GM10266 (cell line): ENCODE data around the gene RILPL2.
"Not testable (repeated sequence)": the region's sequence is repeated elsewhere in the genome, so short reads cannot be mapped to it uniquely, and the experiment has no call there.

Experiments used
- DNase-seq: peaks from one replicate; pipeline ENCODE4 v3.0.0; 2012; ENCODE audit errors: extremely low spot score
- TF ChIP-seq, protein P1 (sequence below): IDR thresholded peaks from 2 replicates; pipeline ENCODE4 v1.5.1; 2012; ENCODE audit warnings: mild to moderate bottlenecking, low read depth; ENCODE audit not compliant: control insufficient read depth, insufficient read depth; ENCODE audit errors: missing control alignments

RILPL2 gene, protein sequence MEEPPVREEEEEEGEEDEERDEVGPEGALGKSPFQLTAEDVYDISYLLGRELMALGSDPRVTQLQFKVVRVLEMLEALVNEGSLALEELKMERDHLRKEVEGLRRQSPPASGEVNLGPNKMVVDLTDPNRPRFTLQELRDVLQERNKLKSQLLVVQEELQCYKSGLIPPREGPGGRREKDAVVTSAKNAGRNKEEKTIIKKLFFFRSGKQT

DNA sequence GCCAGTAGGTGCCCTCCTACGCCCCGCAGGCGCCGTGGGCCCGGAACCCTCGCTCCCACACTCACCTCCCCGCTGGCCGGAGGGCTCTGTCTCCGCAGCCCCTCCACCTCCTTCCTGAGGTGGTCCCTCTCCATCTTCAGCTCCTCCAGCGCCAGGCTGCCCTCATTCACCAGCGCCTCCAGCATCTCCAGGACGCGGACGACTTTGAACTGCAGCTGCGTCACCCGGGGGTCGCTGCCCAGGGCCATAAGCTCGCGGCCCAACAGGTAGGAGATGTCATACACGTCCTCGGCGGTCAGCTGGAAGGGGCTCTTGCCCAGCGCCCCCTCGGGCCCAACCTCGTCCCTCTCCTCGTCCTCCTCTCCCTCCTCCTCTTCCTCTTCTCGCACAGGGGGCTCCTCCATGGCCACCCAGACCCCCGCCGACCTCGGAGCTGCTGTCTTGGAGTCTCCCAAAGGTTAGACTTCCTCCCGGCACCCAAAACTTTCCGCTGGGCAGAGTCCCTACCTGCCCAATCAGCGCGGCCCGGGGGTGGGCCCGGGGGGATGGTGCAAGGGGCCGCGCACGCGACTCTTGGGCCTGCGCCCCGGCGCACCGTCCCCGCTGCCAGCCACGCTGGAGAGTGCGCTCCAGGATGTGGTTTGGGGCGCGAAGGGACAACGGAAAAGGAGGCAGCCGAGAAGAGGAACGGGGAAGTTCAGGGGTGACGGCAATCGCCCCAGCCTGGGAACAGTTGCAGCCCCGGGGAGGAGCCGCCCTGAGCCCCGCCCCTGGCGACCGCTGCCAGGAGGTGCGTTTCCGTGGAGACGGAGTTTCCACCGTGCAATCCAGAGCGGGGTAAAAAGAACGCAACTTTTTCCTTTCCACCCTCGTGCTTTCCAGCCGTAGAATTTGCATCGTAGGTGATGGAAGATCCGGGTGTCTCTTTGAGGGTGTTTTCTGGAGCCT is at the start of gene RILPL2:
Gene RILPL2, minus strand, starts transcription at position 668 of the 948 bp plus-strand sequence. Its CDS starts 264 bp downstream, at position 404.
- peak; percentile 88 for DNase-seq
- TF ChIP-seq, protein P1, sequence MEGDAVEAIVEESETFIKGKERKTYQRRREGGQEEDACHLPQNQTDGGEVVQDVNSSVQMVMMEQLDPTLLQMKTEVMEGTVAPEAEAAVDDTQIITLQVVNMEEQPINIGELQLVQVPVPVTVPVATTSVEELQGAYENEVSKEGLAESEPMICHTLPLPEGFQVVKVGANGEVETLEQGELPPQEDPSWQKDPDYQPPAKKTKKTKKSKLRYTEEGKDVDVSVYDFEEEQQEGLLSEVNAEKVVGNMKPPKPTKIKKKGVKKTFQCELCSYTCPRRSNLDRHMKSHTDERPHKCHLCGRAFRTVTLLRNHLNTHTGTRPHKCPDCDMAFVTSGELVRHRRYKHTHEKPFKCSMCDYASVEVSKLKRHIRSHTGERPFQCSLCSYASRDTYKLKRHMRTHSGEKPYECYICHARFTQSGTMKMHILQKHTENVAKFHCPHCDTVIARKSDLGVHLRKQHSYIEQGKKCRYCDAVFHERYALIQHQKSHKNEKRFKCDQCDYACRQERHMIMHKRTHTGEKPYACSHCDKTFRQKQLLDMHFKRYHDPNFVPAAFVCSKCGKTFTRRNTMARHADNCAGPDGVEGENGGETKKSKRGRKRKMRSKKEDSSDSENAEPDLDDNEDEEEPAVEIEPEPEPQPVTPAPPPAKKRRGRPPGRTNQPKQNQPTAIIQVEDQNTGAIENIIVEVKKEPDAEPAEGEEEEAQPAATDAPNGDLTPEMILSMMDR, result no peak

DNA sequence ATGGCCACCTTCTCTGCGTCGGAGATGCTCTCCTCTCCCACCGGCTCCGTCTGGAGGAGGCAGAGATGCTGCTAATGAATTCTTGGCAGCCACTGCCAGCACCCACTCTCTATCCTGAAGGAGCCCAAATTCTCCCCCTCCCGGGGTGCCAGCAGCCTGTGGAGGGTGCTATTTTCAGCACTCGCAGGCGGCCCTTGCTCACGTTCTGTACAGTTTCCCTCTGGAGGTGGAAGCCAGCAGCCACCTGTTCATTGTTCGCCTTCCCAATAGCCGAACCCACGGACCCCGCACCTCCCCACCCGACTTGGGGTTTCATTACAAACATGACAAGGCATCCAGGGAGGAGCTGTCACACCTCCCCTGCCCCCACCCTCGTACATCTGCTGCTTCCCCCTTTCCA is 49.3 kb upstream of the RILPL2 start:
- DNase-seq, result no peak
- TF ChIP-seq, protein P1, result no peak

DNA sequence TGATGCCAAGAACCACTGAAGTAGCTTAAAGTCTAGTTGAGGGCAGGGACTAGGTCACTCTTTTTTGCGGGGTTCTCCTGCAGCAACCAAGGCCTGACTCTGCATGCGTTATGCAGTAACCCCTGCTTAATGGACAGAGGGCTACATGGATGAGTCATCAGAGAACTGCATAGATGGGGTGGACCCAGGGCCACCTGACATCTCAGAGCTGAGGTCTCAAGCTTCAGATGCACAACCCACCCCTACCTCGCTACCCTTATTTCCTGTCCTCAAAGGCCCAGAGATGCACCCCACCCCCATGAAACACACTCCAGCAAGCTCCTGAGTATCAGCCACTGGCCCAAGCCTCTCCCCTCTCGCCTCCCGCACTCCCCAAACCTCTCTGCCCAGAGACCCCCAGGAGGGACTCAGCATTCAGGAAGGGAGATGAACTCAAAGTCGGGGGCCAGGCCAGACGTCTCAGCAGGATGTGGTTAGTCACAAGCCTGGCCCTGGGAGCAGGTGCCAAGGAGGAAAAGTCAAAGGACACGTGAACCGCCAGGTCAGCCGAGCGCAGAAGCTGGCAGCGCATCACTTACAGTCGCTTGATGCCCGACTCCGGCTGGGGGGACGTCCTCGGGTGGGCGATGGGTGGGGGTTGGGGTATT is 47.2 kb upstream of the RILPL2 start:
- DNase-seq, result peak; percentile 19
- TF ChIP-seq, protein P1, result no peak

DNA sequence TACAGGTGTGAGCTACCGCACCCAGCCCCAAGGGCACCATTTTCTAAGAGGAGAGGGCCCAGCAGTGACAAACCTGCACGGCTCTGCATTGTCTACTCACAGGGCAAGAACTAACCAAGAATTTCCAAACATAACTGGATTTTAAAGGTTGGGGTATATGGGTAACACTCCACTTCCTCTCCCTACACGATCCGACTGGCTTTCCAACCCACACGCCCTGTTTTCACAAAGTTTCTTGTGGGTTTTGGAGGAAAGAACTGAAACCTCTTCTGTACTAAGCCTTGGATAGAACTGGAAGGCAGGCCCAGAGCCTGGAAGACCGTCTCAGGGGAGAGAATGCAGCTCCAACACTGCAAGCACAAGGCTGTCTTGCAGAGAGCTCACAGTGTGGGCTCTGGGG is 46.4 kb upstream of the RILPL2 start:
- TF ChIP-seq, protein P1, result no peak
- DNase-seq, result no peak

DNA sequence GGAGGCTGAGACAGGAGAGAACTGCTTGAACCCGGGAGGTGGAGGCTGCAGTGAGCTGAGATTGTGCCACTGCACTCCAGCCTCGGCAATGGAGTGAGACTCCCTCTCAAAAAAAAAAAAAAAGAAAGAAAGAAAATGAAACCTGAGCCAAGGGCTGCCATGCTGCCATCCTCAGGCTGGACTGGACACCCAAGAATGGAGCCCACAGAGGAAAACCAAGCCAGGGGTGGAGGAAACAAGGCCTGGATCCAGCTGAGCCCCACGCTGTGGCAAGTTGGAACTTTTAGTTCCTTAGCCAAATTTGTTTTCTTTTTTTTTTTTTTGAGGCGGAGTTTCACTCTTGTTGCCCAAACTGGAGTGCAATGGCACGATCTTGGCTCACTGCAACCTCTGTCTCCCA is 44.8 kb upstream of the RILPL2 start:
- not testable (repeated sequence) for DNase-seq

DNA sequence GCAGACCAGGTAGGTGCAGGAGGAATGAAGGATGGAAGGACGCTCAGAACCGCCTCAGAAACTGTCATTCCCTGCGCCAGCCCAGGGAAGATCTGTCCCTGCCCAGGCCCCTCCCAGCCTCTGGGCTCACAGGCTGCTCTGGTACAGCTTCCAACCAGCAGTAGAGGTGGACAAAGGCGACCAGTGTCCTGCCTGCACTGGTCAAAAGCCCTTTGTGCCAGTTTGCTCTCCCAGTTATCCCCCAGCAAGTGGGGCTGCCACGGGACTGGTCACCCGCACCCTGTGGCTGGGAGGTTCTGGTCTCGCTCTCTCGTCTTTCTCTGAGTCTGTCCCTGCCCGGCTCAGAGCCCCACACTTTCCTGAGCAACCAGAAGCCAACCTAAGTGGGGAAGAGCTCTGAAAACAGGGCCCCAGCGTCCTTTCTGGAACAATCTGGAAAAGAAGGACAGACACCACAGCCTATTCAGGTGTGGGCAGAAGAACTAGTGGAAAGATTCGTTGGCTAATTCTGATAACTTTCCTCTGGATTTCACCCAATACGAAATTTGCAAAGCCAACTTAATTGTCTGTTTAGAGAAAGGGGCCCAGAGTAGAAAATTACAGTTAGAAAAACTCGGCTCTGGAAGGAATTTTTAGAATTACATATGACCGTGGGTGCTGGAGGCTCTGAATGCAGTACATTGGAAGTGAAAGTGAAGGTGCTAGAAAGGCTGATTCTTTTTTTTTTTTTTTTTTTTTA is 43.1 kb upstream of the RILPL2 start:
- TF ChIP-seq, protein P1, result no peak
- no peak for DNase-seq

DNA sequence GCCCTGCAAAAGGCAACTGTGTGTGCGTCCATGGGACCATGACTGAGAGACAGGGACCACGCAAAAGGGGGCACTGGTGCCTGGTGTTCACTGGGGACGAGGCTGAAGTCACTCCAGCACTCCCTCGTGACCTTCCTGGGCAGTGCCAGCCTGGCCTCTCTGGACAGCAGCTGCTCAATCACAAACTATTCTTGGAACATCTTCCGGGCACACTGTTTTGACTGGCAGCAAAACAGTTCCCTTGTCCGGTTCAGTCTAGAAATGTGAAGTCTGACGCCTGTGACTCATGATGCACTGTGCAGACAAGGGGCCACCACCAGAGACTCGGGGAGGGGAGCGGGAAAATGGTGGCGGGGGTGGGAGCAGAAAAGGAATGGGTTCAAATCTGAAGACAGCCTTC is 42.3 kb upstream of the RILPL2 start:
- DNase-seq, result no peak
- TF ChIP-seq, protein P1, result no peak
